CD4-positive, alpha-beta T cell treated with Interleukin-21 for 1 hour (primary cell): ENCODE results near the gene LARP7.
A peak's percentile ranks its signal among the peaks of the same experiment; 100 is the strongest.
"Not testable (repeated sequence)": the region's sequence is repeated elsewhere in the genome, so short reads cannot be mapped to it uniquely, and the experiment has no call there.

ENCODE experiments used
- DNase-seq: peaks from one replicate; pipeline ENCODE4 v3.0.0-alpha.2; 2020

The LARP7 gene

DNA sequence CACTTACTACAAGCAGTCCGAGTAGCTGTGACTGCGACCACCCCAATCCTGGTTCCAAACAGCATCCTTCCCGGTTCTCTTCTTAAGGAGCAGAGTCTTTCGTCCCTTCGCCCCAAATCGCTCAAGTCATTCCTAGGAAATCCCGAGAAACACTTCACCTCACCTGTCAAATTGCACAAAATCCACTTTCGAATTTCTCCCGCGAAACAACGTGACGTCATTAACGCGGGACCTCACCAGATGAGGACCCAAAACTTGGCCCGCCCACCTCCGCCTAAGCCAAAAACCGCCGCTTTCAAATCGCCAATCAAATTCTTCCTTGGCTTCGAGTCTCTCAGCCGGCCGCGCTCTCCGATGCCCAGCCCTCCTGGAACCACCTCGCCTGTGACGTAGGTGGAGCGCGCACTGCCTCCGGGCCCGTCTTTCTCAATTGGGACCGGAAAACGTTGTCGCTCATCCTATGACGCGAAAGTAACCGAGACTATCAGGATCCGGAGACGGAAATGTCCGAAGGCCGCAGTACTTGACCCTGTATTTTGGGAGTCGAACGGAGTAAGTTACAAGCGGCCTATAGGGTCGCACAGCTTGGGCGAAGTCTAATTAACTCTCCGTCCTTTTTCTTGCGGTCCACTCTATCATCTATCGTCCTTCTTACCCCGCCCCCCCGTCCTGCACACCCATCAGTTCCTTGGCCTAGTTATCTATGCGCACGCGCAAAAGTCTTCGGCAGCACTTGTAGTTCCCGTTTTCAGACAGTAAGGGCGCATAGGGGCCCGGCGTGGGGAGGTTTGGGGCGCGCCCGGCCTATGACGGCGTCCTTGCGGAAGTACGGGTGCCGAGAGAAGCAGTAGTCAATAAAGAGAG, at the start of gene LARP7, which contains the start of gene ZGRF1:
Gene LARP7, plus strand, starts transcription at position 456 of the 864 bp plus-strand sequence. CDS start 7,527 bp downstream, outside the sequence.
Gene ZGRF1, minus strand, starts transcription at position 222 of the 864 bp plus-strand sequence. CDS start 3,733 bp downstream, outside the sequence.
- peak; percentile 99 for DNase-seq

DNA sequence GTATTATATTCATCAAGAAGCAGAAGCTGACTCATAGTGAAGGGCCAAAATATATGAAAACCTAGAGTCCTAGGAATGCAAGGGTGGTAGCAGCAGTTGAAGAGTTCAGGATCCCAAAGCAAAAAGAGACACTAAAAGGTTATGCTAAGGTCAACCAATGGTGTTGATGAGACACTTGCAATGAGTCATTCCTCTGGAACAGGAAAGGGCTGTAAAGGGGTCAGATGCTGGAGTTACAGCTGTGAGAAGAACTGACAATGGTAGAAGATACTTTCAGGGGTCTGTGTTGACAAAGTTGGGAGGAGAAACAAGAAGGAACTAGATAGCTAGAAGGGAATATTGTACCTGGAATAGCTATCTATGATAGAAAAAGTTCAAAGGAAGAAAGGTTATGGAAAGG, 47.7 kb upstream of the LARP7 start:
- no peak for DNase-seq

DNA sequence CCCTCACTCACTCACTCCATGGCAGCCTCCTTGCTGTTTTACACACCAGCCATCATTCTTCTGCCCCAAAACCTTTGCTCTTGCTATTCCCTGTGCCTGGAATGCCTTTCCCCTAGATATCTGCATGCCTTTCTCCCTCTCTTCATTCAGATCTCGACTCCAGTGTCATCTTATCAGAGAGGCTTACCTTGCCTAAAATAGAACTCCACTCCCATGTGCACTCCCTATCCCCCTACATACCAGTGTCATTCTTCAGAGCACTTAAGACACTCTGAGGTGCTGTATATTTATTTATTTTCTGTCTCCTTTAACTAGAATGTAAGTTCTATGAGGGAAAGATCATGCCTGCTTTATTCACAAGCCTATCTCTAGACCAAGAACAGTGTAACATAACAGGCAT, 45.4 kb upstream of the LARP7 start:
- DNase-seq, result no peak

DNA sequence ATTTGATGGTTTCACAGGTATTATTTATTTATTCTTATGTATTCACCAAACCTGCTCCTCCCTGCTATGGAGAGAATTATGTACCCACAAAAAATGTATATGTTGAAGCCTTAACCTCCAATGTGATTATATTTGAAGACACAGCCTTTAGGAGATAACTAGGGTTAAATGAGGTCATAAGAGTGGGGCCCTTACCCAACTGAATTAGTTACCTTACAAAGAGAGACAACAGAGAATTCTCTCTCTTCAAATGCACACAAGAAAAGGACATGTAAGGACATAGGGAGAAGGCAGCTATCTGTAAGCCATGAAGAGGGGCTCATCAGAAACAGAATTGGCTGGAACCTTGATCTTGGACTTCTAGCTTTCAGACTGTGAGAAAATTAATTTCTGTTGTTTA, 44.2 kb upstream of the LARP7 start:
- no peak for DNase-seq

DNA sequence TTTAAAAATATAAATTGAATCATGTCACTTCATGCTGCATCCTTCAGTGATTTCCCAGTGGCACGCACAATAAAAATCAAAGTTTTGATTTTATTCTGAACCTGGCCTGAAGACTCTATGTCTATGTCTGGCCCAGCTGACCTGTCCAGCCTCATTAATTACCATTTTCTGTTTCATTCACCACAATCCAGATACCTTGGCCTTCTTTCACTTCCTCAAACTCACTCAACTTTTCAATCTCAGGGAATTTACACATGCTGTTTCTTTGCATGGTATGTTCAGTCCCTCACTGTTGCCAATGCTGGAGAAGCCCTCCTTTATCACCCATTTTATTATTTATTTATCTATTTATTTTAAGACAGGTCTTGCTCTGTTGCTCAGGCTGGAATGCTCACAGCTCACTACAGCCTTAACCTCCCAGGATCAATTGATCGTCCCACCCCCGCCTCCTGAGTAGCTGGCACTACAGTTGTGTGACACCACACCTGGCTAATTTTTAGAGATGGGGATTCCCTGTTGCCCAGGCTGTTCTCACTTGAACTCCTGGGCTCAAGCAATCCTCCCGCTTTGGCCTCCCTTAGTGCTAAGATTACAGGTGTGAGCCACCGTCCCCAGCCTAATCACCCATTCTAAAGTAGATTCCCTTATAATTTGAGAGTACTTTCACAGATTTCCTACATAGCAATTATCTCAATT, 43.4 kb upstream of the LARP7 start:
- no peak for DNase-seq

DNA sequence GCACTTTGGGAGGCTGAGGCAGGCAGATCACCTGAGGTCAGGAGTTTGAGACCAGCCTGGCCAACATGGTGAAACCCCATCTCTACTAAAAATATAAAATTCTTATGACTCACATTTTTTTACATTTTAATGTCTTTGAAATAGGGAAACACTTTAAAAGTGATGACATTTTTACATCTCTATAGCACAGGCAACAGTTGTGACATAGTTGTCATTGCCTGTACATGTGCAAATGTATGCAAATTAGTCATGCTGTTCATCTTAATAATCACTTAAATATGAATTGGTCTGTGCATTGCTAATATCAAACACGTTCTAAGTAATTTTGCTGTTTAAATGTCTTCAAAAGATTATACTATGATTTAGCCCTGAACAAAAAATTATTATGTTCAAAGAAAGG, 42.0 kb upstream of the LARP7 start:
- DNase-seq, result no peak

DNA sequence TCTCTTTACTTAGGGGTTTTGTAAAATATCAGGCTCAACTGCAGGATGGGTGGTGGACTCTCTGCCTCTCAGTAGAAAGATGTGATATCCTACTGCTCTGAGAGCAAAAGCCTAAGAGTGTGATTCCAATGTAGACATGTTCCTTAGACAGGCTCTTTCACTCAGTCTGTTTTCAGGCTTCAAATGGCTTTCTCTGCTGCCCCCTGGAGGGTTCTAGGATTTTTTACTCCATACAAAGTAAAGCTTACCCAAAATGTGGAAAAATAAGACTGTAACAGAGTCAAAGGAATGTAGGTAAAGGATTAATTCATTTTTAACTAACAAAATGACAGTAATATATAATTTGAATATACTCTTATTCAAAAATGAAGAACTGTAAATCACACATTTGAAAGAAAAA, 32.4 kb upstream of the LARP7 start:
- DNase-seq, result peak; percentile 47

DNA sequence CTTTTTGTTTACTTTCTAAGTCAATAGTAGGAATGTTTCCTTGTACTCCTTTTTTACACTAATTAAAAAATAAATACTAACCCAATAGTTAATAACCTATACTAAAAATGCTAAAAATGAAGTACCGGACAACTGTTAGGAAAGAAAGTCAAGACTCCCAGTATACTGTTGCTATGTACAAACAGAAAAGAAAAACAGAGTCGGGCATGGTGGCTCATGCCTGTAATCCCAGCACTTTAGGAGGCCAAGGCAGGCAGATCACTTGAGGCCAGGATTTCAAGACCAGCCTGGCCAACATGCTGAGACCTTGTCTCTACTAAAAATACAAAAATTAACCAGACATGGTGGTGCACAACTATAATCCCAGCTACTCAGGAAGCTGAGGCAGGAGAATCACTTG, 24.1 kb upstream of the LARP7 start:
- DNase-seq, result not testable (repeated sequence)

DNA sequence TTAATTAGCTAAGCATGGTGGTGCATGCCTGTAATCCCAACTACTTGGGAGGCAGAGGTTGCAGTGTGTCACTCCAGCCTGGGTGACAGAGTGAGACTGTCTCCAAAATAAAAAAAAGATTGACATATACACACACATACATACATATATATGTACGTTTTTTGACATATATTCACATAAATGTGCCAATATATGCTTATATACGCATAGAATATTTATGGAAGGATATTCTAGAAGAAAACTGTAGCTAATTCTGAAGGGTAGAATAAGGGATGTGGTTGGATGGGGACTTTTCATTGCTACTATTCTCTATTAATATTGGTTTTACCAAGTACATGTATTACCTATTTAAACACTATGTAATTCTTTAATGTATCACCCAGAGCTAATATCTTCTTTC, 20.0 kb upstream of the LARP7 start:
- no peak for DNase-seq

DNA sequence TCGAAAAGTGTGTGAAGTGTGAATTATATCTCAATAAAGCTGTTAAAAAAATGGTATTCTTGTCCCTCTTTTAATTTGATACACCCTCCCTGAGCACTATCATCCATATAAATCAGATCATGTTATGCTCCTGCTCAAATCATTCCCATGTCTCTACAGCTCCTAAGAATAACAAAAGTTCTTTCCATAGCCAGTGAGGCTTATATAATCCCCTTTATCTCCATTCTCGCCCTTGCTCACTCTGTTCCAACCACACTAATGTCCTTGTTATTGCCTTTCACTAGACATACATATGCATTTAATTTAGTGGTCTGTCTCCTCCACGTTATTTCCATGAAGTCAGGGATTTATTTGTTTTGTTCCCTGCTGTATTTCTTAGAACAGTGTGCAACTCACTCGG, 10.7 kb upstream of the LARP7 start:
- no peak for DNase-seq

DNA sequence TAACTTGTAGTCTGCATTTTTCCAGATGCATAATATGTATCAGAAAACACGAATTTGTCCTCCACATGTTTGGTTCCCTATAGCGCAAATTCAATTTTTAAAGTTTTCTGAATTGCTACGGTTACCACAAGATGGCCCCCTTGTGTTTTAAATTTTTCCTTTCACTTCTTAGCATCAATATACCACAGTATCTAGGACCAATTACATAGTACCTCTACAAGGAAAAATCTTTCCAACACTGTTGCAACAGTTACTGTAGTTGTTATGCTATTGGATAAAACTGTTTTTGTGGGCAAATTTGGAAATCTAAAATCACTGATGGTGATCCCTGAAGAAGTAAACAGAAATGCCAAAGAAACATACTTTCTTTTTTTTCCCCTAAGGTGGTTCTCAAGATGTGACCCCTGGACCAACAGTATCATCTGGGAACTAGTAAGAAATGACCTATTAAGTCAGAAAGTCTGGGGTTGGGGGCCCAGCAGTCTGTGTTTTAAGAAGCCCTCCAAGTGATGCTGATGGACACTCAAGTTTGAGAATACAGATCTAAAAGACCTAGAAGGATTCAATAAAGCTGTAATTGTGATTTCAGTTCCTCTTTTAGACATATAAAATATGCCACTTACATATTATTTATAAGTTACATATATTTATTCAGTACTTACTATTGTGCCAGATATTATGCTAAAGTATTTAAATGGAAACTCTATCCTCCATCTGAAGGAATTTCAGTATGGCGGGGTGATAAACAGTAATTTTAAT, 3.3 kb upstream of the LARP7 start:
- peak; percentile 40 for DNase-seq

DNA sequence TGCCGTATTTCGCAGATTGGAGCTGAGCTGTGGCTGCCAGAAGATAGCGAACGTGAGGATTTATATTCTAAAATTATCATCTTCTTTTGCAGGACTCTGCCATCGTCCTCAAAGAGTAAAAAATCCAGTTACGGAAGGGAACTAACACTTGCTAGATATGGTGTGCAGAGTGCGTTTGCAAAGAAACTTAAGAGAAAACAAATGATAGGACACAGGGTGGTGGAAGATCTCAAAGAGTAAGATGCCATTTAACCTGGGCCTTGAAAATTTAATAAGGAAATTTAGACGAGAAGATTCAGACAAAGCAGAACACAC, 566 bp downstream of the LARP7 start:
- no peak for DNase-seq

DNA sequence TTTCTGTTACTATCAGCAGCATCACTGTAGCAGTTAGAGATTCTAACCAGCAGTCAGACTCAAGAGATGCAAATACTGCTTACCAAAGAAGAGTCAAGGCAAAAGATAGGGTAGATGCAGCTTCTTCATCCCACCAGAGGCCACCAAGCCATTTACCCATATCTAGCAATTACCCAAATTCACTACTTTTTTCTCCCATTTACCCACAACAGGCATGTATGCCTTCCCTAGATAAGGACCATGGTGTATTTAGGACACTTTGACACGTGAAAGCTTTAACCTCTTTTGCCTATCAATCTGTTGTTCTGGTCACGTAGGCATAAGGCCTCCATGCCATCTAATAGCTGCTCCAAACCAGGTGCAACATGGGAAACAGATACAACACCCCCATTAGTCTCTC, 5.6 kb downstream of the LARP7 start:
- DNase-seq, result no peak

DNA sequence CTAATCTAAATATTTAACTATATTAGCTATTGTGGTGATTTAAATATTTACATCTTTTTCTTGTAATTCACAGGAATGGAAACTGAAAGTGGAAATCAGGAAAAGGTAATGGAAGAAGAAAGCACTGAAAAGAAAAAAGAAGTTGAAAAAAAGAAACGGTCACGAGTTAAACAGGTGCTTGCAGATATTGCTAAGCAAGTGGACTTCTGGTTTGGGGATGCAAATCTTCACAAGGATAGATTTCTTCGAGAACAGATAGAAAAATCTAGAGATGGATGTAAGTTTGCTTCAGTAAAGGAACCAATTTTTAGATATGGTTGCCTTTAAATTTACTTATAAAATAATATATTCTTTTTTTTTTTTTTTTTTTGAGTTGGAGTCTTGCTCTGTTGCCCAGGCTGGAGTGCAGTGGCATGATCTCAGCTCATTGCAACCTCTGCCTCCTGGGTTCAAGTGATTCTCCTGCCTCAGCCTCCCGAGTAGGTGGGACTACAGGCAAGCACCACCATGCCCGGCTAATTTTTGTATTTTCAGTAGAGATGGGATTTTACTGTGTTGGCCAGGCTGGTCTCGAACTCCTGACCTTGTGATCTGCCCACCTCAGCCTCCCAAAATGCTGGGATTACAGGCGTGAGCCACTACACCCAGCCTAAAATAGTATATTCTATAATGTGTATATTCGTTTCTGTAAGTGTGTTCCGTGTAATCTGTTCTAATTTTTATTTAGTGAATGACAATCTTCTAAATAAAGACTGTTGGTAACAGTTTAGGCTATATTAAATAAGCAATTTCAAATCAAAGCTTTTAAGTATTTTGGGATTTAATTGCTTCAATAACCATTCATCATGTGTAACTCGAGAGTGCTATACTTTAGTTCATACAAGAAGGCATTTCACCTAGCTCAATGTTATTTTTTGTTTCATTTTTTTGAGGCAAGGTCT, 7.9 kb downstream of the LARP7 start:
- not testable (repeated sequence) for DNase-seq

DNA sequence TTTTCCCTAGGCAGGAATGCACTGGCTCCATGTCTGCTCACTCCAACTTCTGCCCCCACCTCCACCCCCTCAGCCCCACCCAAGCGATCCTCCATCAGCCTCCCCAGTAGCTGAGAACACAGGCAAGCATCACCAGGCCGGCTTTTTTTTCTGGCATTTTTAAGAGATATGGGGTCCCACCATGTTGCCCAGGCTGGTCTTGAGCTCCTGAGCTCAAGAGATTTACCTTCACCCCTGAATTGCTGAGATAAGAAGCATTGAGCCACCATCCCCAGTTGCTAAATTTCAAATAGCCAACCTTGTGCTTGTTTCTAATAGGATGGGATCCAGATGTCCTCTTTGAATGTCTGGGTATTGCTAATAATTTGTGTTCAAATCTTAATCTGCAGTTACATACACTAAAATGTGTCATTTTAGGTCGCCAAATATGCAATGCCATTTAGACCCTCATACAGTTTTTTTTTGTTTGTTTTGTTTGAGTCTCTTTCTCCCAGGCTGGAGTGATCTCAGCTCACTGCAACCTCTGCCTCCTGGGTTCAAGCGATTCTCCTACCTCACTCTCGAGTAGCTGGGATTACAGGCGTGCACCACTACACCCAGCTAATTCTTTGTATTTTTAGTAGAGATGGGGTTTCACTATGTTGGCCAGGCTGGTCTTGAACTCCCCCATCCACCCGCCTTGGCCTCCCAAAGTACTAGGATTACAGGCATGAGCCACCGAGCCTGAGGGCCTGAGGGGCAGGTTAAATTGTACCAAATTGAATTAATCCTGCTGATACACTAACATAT, 8.8 kb downstream of the LARP7 start:
- no peak for DNase-seq

DNA sequence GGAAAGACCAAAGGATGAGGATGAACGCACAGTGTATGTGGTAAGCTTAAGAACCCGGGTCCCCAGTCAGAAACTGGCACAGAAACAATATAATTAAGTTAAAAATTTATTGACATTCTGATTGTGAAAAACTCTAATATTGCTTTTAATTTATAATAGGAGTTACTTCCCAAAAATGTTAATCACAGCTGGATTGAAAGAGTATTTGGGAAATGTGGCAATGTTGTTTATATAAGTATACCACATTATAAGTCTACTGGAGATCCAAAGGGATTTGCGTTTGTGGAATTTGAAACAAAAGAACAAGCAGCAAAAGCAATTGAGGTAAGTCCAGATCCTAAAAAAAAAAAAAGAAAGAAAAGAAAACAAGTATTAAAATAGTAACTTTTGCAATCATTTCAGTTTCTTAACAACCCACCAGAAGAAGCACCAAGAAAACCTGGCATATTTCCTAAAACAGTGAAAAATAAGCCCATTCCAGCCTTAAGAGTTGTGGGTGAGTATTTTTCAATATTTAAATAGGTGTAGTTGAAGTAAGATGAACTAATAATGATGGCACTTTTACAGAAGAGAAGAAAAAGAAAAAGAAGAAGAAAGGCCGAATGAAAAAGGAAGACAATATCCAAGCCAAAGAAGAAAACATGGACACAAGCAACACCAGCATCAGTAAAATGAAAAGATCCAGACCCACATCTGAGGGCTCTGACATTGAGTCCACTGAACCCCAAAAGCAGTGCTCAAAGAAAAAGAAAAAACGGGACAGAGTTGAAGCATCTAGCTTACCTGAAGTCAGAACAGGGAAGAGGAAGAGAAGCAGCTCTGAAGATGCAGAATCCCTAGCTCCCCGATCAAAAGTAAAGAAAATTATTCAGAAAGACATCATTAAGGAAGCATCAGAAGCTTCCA, 9.9 kb downstream of the LARP7 start:
- no peak for DNase-seq

DNA sequence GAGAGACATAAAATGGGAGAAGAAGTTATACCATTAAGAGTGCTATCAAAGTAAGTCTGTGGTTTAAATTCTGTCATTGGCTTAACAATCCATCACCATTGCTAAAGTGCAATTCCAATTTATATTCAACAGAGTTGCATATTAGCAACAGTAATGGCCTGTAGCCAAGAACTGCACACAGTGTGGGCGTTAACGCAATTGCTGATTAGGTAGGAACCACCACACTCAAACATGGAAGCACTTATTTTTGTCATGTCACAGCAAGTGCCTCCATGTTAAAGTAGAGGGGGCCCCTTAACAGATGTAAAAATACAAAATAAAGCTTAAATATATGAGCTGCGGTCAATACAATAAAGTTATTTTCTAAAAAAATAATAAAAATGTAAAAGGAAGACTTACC, 10.8 kb downstream of the LARP7 start:
- DNase-seq, result no peak

DNA sequence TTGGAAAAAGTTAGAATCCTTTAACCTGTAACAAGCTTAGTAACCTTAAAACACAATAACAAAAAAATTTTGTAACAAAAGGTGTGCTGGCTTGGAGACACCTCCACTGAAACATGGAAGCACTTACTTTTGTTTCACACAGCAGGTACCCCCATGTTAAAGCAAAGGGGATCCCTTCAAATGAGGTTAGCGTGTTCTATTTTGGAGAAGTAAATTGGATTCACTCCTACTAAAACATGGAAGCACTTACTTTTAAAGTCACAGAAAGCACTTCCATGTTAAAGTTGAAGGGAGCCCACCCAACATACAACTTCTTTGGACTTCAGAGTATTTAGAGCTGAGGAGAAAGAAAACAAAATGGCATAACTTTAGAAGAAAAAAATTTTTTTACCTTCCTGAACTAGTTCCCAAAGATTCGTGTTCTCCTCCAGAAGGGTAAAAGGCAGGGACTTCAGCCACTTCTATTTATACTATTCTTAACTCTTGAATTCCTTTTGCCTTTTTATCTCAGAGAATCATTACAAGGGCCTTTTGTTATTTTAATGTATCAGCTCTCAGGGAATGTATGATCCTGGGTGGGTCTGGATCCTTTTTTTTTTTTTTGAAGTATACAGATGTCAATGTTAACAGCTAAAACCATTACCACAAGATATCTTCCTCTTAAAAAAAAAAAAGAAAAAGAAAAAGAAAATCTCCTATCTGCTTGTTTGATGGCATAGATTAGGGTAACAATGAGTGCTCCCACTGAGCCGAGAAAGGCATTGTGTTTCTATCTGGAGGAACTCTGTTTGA, 11.5 kb downstream of the LARP7 start:
- DNase-seq, result no peak

DNA sequence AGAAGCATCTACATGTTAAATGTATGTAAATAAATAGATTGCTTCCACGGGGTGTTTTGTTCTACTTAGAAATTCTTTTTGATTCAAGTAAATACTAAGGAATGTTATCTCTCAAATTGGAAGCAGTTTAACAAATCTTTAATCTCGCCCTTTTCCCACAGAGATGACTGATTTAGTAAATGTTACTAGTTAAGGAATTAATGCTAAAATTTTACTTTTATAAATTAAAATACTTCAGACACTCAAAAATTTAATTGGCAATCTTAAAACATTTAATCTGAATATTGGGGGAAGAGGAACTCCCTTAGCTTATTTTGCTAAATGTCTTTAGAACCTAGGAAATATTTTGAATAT, 12.1 kb downstream of the LARP7 start:
- no peak for DNase-seq

DNA sequence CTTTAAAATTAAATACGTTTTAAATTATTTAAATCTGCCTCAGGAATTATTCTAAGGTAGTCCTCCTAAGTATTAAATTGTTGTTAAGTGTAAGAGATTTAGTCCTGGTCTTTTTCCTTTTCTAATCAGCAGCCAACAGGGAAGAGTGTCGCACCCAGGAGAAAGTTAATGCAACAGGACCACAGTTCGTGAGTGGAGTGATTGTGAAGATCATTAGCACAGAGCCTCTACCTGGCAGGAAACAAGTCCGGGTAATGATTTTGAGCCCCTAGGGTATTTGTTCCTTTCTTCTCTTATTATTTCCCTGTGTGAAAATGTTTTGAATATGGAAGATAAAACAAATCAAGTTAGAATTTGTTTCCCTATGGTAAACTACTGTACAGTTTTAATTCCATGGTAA, 13.4 kb downstream of the LARP7 start:
- no peak for DNase-seq
